ENCODE data around the gene MRPL27.
A peak's percentile ranks its signal among the peaks of the same experiment; 100 is the strongest.

Gene MRPL27

DNA sequence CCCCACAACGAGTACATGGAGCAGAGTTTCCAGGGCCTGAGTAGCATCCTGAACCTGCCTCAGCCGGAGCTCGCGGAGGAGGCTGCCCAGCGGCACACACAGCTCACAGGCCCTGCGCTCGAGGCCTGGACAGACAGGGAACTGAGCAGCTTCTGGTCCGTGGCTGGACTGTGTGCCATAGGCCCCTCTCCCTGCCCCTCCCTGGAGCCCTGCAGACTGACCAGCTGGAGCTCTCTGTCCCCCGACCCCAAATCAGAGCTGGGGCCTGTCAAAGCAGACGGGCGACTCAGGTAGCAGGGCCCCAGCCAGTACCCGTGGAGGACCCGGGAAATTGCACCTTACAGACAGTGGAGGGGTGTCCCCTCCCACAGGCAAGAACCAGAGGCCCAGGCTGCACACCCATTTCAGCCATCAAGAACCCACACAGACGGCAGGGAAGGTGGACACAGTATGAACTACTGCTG lies 13.0 kb downstream of the MRPL27 start:
- DNase-seq = no peak

GRCh38 chr17:50359005-50359699 lies 13.8 kb downstream of the MRPL27 start:
- DNase-seq = no peak

- DNase-seq = no peak
Measured at GRCh38 chr17:50358177-50358576, 14.8 kb downstream of the MRPL27 start.

DNA sequence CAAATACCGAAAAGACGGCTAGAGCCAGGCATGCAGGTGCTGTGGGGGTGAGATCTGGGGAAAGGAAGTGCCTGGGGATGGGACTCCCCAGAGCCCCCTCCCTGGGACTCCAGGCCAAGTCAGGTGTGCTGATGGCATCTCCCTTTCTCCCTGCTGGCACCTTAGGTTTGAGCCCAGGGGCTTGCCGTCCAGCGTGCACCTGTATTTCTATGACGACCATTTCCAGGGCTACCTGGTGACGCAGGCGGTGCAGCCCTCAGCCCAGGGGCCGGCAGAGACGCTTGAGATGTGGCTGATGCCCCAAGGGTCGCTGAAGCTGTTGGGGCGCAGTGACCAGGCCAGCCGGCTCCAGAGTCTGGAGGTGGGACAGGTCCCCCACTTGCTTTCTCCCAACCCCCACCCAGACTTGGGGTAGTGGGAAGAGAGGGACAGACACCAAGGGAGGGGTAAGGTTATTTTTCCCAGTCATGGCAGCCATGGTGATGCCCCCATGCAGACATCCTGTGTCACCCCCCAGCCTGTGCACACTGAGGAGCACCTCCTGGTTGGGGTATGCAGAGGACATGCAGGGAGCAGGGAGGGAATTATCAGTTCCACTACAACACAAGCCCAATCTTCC lies 16.0 kb downstream of the MRPL27 start:
- no peak for DNase-seq

GRCh38 chr17:50356418-50356817 lies 16.6 kb downstream of the MRPL27 start:
- no peak for DNase-seq

- DNase-seq = no peak
Measured at GRCh38 chr17:50355701-50356341, 17.2 kb downstream of the MRPL27 start.

DNA sequence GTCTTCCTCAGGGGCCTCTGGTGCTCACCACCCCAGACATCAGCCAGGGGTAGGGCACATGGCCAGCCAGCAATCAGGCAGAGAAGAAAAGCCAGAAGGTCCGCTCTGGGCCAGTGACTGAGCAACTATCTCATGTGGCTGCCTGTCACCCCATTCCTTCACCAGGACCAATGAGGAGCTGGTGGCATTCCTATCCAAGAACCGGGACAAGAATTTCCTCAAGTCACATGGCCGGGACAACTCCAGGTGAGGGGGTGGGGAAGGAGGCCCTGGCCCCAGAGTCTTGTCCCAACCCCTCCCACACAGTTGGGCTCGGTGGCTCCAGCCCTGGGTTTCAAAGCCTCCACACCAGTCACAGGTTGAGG lies 17.7 kb downstream of the MRPL27 start:
- no peak for DNase-seq

DNA sequence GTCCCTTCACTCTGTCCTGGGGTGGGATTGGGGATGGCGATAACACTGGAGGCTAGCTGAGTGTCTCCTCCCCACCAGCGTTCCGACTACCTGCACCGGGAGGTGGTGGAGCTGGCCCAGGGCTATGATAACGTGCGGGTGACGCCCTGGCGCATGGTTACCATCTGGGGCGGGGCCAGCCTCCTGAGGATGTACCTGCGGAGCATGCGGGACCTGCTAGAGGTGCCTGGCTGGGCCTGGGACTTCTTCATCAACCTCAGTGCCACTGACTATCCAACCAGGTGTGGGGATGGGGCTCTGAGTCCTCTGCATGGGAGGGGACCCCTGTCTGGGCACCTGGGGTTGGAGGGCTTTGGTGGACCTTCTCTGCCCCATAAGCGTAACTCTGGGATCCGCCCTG lies 18.2 kb downstream of the MRPL27 start:
- DNase-seq = no peak

DNA sequence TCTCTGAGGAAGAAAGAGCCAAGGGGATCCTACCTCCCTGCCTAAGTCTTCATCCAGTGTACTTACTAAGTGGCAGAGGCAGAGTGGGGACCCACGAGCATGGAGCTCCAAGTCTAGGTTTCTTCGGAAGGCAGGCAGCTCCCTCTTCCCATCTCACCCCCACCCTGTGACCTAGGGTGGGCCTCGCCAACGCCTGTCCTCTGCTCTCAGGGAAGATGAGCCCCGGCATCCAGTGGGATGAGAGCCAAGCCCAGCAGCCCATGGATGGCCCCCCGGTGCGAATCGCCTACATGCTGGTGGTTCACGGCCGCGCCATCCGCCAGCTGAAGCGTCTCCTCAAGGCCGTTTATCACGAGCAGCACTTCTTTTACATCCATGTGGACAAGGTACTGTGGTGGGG lies 18.8 kb downstream of the MRPL27 start:
- no peak for DNase-seq

GRCh38 chr17:50353600-50354195 lies 19.3 kb downstream of the MRPL27 start:
- no peak for DNase-seq

GRCh38 chr17:50352693-50353599 lies 20.0 kb downstream of the MRPL27 start:
- no peak for DNase-seq

DNA sequence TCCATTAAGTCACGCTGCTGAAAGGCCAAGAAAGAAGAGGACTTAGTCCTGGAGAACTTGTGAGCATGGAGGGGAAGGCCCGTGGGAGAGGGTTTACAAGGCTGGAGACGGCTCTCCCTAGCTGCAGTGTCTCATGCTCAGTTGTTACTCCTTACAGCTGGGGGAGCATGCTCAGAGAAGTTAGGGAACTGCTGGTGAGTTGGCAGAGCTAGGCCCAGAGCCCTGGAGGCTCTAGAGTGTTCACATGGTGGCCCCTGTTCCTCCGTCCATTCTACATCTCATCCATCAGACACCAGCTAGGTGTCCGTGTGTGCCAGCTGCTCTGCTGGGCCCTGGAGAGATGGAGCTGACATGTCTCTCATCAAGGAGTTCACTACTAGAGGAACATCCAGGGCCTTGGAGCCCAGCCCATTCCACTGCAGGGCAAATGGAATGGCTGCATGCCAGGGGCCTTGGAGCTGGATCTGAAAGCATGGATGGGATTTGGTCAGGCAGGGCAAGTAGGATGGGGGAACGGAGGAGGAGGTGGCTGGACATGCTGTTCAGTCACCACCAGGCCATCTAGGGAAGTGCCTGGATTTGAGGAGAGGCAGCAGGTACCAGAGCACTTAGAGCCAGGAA lies 20.8 kb downstream of the MRPL27 start:
- no peak for DNase-seq

DNA sequence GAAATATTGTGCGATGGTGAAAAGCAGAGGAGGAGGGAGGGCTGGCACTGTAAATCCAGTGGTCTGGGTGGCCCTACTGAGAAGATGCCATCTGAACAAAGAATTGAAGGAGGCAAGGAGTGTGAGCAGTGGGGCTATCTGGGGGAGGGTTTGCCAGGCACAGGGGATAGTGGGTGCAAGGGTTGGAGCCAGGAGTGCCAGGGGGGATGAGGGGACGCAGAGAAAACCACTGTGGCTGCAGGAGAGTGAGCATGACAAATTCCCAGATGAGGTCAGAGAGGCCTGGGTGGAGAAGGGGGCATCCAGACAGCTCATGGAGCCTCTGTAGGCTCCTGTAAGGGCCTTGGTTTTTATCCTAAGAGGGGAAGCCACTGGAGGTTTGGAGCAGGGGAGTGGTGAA lies 22.3 kb downstream of the MRPL27 start:
- no peak for DNase-seq

- no peak for DNase-seq
Measured at GRCh38 chr17:50349243-50349600, 23.8 kb downstream of the MRPL27 start.

DNA sequence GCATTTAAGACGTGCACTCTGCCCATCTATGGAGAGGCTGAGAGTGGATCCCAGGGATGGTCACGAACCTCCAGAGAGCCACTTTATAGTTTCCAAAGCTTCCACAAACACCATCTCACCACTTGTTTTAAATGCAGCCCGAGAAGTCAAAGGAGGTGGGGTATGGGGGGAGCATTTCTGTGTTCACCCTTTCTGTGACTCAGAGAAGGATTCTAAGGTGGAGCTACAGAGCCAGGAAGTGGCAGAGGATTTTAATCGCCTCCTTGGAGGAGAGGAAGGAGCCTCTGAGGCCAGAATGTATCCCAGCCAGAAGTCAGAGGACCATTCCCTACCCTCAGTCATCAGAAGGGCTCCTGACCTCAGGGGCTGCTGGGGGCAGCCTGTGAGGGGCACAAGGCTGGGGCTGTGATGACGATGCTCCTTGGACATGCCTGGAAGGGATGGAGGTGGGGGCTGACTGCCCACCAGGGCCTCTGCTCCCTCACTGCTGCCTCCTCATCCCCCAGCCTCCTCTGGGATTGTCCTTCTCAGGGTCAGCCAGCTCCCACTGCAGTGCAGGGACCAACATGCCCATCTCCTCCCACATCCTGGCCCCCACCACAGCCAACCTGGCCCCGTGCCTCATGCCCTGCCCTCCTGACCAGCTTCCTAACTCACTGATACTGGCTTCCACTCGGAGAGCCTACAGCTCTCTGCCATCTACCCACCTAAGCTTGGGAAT lies 24.3 kb downstream of the MRPL27 start:
- DNase-seq = peak; percentile 56

DNA sequence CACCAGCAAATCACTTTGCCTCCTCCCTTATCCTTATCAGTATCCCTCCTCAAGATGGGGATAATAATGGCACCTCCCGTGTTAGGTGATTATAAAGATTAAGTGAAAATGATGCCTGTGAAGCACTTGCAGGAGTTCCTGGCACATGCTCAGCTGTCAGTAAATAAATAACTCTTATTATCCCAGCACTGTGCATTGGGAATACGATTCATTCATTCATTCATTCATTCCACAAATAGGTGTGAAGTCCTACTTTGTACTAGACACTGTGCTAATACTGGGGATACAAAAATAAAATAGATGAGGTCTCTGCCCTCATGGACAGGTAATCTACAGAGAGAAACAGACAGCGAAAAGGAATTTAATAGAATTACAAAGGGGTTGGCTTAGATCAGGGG lies 25.1 kb downstream of the MRPL27 start:
- no peak for DNase-seq

GRCh38 chr17:50347117-50347893 lies 25.7 kb downstream of the MRPL27 start:
- DNase-seq = no peak

DNA sequence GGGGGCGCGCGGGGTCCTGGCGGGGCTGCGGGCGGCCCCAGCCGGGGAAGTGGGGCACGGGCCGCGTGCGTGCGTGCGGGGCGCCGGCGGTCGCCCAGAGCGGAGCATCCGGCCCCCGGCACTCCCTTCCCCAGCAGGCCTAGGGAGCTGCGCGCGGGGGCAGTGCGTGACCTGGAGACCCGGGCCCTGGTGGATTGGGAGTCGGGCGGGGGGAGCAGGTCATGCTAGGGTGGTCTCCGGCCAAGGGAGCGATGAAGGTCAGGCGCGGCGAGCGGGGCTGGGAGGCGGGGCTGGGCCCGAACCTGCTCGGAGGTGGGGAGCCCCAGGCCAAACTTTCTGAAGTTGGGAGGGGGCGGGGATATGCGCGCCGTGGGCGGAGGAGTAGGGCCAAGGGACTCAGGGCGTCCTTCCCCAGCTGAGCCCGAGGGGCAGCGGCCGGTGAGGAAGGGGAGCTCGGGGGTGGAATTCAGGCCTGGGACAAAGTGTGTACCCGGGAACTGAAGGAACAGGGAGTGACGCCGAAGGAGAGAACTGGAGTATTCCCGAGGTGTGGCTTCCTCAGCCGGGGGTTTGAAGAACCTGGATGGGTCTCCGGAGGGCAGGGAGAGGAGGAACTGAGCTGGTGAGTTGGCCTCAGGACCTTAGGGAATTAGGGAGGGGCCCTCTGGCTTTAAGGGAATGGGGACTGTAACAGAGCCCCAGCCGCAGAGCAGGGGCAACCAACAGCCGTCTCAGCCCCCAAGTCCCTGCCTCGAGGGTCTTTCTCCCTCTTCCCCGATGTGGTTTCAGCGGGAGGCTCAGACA lies 26.5 kb downstream of the MRPL27 start:
- peak; percentile 42 for DNase-seq

GRCh38 chr17:50345432-50346312 lies 27.3 kb downstream of the MRPL27 start, which contains the start of gene XYLT2:
TSS of gene XYLT2 (plus strand) at chr17:50346126. CDS start at chr17:50346141, 15 bp downstream.
- DNase-seq = peak; percentile 89

All from fibroblast of skin of back (primary cell).